GM19193 (cell line): ENCODE measurements around the gene TMEM31.

ENCODE experiments used
- POLR2A ChIP-seq: IDR thresholded peaks from 4 replicates; pipeline ENCODE4 v1.6.1; 2011; ENCODE audit not compliant: insufficient read depth, insufficient read length; ENCODE audit errors: extremely low read depth

The TMEM31 gene

GRCh38 chrX:103691059-103691458 is 19.6 kb upstream of the TMEM31 start:
- TF ChIP-seq POLR2A, result no peak

- TF ChIP-seq POLR2A, result no peak
Observed at GRCh38 chrX:103697687-103698086, 13.0 kb upstream of the TMEM31 start.

GRCh38 chrX:103699243-103699642 is 11.5 kb upstream of the TMEM31 start:
- TF ChIP-seq POLR2A, result no peak

DNA sequence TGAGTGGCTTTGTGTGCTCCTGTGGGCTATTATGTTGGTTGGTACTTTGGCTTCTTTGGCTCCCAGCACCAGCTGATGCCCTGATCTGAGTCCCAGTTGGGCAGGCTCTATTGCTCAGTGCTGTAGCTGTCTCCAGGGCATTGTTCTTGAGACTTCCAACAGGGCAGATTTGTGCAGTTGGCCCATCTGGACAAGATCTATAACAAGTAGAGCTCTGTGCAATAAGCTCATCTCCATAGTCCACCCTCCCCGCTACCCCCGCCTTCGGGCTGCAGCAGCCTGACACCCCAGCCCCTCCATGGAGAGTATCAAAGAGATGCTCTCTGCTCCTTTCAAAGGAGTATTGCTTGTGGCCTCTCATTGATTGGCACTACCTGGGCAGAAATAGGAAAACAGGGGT is 5.8 kb upstream of the TMEM31 start:
- TF ChIP-seq POLR2A, result no peak

- TF ChIP-seq POLR2A, result no peak
Observed at GRCh38 chrX:103716962-103717361, 6.3 kb downstream of the TMEM31 start.

- TF ChIP-seq POLR2A, result no peak
Observed at GRCh38 chrX:103718120-103718519, 7.4 kb downstream of the TMEM31 start.

GRCh38 chrX:103722505-103722904 is 11.8 kb downstream of the TMEM31 start:
- no peak for TF ChIP-seq POLR2A

DNA sequence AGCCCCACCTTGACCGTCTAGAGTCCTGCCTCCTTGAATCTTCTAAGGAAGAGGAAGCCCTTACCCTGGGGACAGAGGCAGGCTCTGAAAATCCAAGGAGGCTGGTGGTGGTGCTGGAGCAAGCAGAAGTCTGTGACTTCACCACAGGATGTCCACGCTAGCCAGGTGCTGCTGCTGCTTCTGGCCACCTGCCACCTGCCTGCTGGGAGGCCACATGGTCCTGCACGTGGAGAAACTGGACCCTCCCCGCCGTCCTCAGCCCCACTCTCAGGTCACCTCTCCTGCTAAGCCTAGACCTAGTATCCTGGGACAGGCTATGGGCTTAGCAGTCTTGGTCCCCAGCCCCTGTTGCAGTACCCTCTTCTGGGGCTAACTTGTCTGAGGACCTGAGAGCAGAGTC is 15.8 kb downstream of the TMEM31 start:
- TF ChIP-seq POLR2A, result no peak

DNA sequence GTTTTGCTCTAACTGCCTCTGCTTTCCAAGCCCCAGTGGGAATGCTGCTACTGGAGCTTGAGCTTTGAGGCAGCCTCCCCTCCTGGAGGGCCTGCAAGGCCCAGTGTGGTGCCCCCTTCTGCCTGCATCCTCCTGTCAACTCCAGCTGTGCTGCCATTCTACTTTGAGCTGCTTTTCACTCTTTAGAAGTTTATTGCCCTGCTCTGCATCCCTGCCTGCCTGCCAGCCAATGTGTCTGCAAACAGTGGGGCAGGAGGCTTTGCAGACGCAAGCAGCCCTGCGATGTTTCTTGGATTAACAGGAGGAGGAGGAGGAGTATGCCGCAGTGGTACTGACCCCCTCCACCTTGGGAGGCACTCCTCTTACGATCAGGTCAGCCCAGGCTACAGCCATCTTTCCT is 16.4 kb downstream of the TMEM31 start:
- TF ChIP-seq POLR2A, result no peak

GRCh38 chrX:103729015-103729414 is 18.3 kb downstream of the TMEM31 start:
- TF ChIP-seq POLR2A, result no peak

- TF ChIP-seq POLR2A, result no peak
Observed at GRCh38 chrX:103730147-103730795, 19.6 kb downstream of the TMEM31 start.

DNA sequence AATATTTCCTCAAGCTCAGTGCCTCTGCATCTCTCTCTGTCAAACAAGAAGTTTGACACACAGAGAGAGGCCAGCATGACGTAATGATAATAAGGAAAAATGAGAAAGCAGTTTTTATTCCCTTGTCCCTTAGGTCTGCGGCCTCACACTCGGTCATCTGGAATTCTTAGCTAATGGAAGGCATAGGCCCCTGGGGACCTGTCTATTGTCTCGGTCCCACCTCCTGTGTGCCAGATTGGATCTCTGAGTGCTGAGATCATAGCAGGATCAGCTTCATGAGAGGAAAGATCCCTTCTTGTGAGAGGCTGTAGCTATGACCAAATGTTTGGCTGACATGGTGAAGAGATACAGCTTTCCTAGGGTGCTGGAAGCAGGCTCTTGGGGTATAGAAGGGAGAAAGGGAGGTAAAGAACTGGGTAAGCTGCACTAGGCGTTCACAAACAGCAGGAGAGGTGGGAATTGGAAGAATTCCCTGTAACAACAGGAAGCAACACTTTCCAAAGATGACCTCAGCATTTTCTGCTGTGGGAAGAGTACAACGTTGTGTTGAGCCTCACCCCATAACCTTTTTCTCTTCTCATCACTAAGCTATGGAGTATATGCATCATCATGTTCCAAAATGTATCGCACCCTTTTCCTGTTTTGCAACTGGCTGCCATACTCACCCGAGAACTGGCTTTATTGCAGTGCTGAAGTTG is 20.2 kb downstream of the TMEM31 start:
- no peak for TF ChIP-seq POLR2A

DNA sequence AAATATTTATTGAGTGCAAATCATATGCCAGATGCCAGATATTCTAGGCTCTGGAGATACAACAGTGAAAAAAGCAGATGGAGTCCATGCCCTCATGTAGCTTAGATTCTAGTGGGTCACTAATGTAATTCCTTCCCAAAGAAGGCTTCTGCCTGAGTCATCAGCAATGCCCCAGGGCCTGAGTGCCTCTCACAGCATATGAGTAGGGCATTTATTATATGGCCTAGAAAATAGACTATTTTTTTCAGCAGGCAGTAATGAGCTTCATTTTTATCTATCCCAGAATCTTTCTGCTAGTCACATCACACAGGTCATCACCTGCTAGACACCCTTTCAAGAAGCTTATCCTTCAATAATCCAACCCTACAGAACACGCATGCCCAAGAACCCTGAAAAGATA is 22.3 kb downstream of the TMEM31 start:
- no peak for TF ChIP-seq POLR2A

- no peak for TF ChIP-seq POLR2A
Observed at GRCh38 chrX:103734125-103734760, 23.5 kb downstream of the TMEM31 start.

DNA sequence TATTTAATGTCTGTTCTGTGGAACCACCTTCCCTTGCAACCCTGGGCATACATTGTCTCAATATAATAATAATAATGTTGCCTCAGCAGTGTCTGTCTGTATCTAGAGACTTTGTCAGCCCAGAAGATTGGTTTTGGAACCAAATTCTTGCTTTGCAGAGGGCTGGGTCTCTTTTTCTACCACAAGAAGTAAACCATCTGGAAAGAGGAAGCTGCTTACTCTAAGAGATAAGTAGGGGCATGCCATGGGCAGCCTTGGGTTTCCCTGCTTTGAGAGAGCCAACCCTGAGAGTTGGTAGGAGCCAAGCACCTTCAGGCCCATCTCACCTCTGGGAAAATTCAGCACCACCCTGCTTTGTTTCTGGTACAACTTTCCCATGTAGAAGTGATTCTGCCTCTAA is 27.0 kb downstream of the TMEM31 start:
- TF ChIP-seq POLR2A, result no peak

GRCh38 chrX:103739421-103739820 is 28.7 kb downstream of the TMEM31 start:
- TF ChIP-seq POLR2A, result no peak
